ENCODE data around the gene AUTS2.

AUTS2 gene

GRCh38 chr7:70523989-70524351 lies 925.7 kb downstream of the AUTS2 start:
- Histone ChIP-seq H3K27ac (ENCODE audit: poor library complexity, severe bottlenecking) (no peak overlapping the region), H3K4me3 (ENCODE audit: severe bottlenecking) (no peak overlapping the region), H3K27me3 (ENCODE audit: insufficient read depth, poor library complexity, severe bottlenecking) (no peaks in the 10 kb centered on the region), H3K36me3 (ENCODE audit: low read depth) (no peaks in the 10 kb centered on the region), H3K4me1 (ENCODE audit: insufficient read depth, poor library complexity, severe bottlenecking) (no peaks in the 10 kb centered on the region), H3K9me3 (ENCODE audit: severe bottlenecking) (no peaks in the 10 kb centered on the region)
- ATAC-seq (ENCODE audit: low read depth) (no peak), DNase-seq (ENCODE audit: low spot score) (no peak)
- TF ChIP-seq CTCF (IDR thresholded peaks at IDR 0.05; ENCODE audit: poor library complexity, severe bottlenecking), result no peak

- no peaks in the 10 kb centered on the region for H3K9me3 ChIP-seq (ENCODE audit: severe bottlenecking)
- no peaks in the 10 kb centered on the region for H3K4me1 ChIP-seq (ENCODE audit: insufficient read depth, poor library complexity, severe bottlenecking)
- H3K36me3 ChIP-seq (ENCODE audit: low read depth), result no peaks in the 10 kb centered on the region
- ATAC-seq (ENCODE audit: low read depth) (no peak), DNase-seq (ENCODE audit: low spot score) (no peak)
- no peak overlapping the region for H3K4me3 ChIP-seq (ENCODE audit: severe bottlenecking)
- H3K27me3 ChIP-seq (ENCODE audit: insufficient read depth, poor library complexity, severe bottlenecking), result no peaks in the 10 kb centered on the region
- no peak overlapping the region for H3K27ac ChIP-seq (ENCODE audit: poor library complexity, severe bottlenecking)
- no peak for TF ChIP-seq CTCF (IDR thresholded peaks at IDR 0.05; ENCODE audit: poor library complexity, severe bottlenecking)
These were observed 927.7 kb downstream of the AUTS2 start for GRCh38 chr7:70525991-70526390.

GRCh38 chr7:70527520-70528115 lies 929.3 kb downstream of the AUTS2 start:
- Histone ChIP-seq H3K4me1 (ENCODE audit: insufficient read depth, poor library complexity, severe bottlenecking) (no peaks in the 10 kb centered on the region), H3K27me3 (ENCODE audit: insufficient read depth, poor library complexity, severe bottlenecking) (no peaks in the 10 kb centered on the region), H3K9me3 (ENCODE audit: severe bottlenecking) (no peaks in the 10 kb centered on the region), H3K36me3 (ENCODE audit: low read depth) (no peaks in the 10 kb centered on the region), H3K4me3 (ENCODE audit: severe bottlenecking) (no peak overlapping the region), H3K27ac (ENCODE audit: poor library complexity, severe bottlenecking) (no peak overlapping the region)
- TF ChIP-seq CTCF (IDR thresholded peaks at IDR 0.05; ENCODE audit: poor library complexity, severe bottlenecking), result no peak
- no peak for DNase-seq (ENCODE audit: low spot score)
- ATAC-seq (ENCODE audit: low read depth), result no peak

GRCh38 chr7:70529436-70529835 lies 931.2 kb downstream of the AUTS2 start:
- ATAC-seq (ENCODE audit: low read depth), result no peak
- H3K4me3 ChIP-seq (ENCODE audit: severe bottlenecking), result no peak overlapping the region

More at GRCh38 chr7:70529436-70529835, 931.2 kb downstream of the AUTS2 start:
- Histone ChIP-seq H3K27ac (ENCODE audit: poor library complexity, severe bottlenecking) (no peak overlapping the region), H3K4me1 (ENCODE audit: insufficient read depth, poor library complexity, severe bottlenecking) (no peaks in the 10 kb centered on the region), H3K9me3 (ENCODE audit: severe bottlenecking) (no peaks in the 10 kb centered on the region), H3K27me3 (ENCODE audit: insufficient read depth, poor library complexity, severe bottlenecking) (no peaks in the 10 kb centered on the region), H3K36me3 (ENCODE audit: low read depth) (no peaks in the 10 kb centered on the region)
- no peak for DNase-seq (ENCODE audit: low spot score)
- TF ChIP-seq CTCF (IDR thresholded peaks at IDR 0.05; ENCODE audit: poor library complexity, severe bottlenecking), result no peak
